Skin of body (tissue), 3 donors: Measurements from ENCODE around the gene FAM149B1. TPM values are rescaled to one million over a fixed set of nuclear protein-coding genes. Genes with fewer than 3 reads are reported as not detected.

Experiments used
- DNase-seq: peaks from one replicate; lab custom pipeline; 2025; lab: John Stamatoyannopoulos, UW
- small RNA-seq: library from RNA; depleted of rRNA; stranded (forward); fragments of <200 nt; gene quantifications from one replicate; pipeline ENCODE3, GENCODE V24; 2014; ENCODE audit warnings: low replicate concordance
- total RNA-seq: library from RNA; depleted of rRNA; stranded (reverse); fragments of >200 nt; gene quantifications from one replicate; pipeline ENCODE4 v1.2.3, GENCODE V29; 2014

The FAM149B1 gene
- total RNA-seq, 1 donor from 2014 or later: 25.6 TPM

GRCh38 chr10:73264423-73264822 is 96.5 kb downstream of the FAM149B1 start:
- DNase-seq: no peak

GRCh38 chr10:73281097-73281496 is 113.2 kb downstream of the FAM149B1 start:
- DNase-seq: no peak

GRCh38 chr10:73287441-73287840 is 119.5 kb downstream of the FAM149B1 start:
- no peak for DNase-seq

- no peak for DNase-seq
These were observed 122.0 kb downstream of the FAM149B1 start for GRCh38 chr10:73289958-73290357.

- no peak for DNase-seq
These were observed 125.5 kb downstream of the FAM149B1 start for GRCh38 chr10:73293461-73293860.

Small RNA genes within 50 kb of the gene (small RNA-seq; reads per million reads assigned to genes)
- not detected for gene RF00019
- not detected for gene RNU6-833P
- gene SNORA11F: 1.3 reads per million, percentile 82 among the genes with 10 or more reads in this experiment

Other genes with a start within 250 kb of the FAM149B1 start
- gene PLA2G12B, start 213.3 kb upstream of the FAM149B1 start, total RNA-seq: not detected
- gene P4HA1, start 71.3 kb upstream of the FAM149B1 start, total RNA-seq: 65.1 TPM
- 0.59 TPM for gene NUDT13, start 57.7 kb upstream of the FAM149B1 start, total RNA-seq
- 25.8 TPM for gene ECD, start 111 bp upstream of the FAM149B1 start, total RNA-seq
- 17.2 TPM for gene DNAJC9, start 79.1 kb downstream of the FAM149B1 start, total RNA-seq
- gene MRPS16, start 84.5 kb downstream of the FAM149B1 start, total RNA-seq: 35.4 TPM
- gene CFAP70, start 190.7 kb downstream of the FAM149B1 start, total RNA-seq: 3.4 TPM
- gene ANXA7, start 245.9 kb downstream of the FAM149B1 start, total RNA-seq: 47.4 TPM